ENCODE results near the gene MTHFS.
A peak's percentile ranks its signal among the peaks of the same experiment; 100 is the strongest.

The MTHFS gene

DNA sequence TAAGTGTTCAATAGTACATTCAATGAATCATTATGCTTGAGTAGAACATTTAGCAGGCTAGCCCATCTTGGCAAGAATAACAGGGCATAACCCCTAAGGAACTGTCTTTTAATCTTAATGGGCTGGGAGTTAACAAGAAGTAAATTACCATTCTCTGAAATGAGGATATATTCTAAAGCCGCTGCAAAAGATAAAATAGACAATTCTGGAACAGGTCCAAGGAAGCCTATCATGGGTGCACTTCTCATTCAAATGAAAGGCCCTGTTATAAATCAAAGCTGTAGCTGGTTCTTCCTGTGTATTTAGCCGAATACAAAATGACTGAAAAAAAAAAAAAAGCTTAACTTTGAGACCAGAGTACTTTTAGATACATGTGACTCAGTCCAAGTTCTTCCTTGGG, 15.6 kb downstream of the MTHFS start:
- no peaks in the 10 kb centered on the region for H3K9me3 ChIP-seq (ENCODE audit: control insufficient read depth, low read length)
- no peaks in the 10 kb centered on the region for H3K27me3 ChIP-seq (replicated peaks; ENCODE audit: control insufficient read depth, insufficient read depth, low read length, poor library complexity, severe bottlenecking)
- no peak for DNase-seq
- H3K4me1 ChIP-seq (ENCODE audit: control insufficient read depth, insufficient read depth, low read length, poor library complexity, severe bottlenecking): no peaks in the 10 kb centered on the region
- peaks cover 69% of the 10 kb centered on the region for H3K36me3 ChIP-seq (ENCODE audit: control insufficient read depth, insufficient read depth, low read length)
- H3K4me3 ChIP-seq (ENCODE audit: insufficient read depth, low read depth, low read length, poor library complexity, severe bottlenecking): no peak overlapping the region
- no peak overlapping the region for H3K27ac ChIP-seq (ENCODE audit: insufficient read depth, low read length, poor library complexity, severe bottlenecking)

DNA sequence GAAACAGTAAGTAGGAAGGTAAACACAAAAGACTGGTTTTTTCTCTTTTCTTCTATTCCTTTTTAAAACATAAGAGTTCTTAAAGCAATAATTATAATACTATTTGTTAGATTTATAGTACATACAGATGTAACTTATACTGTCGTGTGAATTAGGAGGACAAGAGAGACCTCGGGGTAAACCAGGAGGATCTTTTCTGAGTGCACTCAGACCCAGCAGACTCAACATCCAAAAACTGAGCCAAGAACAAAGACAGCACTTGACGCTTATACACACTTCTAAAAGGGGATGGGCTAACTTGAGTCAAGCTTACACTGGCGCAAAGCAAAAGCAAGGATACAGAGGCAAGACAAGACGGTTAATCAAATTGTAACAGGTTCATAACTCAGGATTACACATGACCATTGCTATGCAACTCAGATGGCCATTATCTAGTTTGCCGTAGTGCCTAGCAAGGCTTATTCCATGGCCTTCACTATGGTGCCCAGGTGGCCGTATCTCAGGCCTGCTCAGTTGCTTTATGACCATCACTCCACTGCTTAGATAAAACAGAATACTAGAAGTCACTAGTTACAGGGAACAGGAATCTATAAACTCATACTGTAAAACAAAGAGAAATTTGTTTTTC, 18.6 kb downstream of the MTHFS start:
- Histone ChIP-seq H3K4me3 (ENCODE audit: insufficient read depth, low read depth, low read length, poor library complexity, severe bottlenecking) (no peak overlapping the region), H3K27me3 (replicated peaks; ENCODE audit: control insufficient read depth, insufficient read depth, low read length, poor library complexity, severe bottlenecking) (no peaks in the 10 kb centered on the region), H3K4me1 (ENCODE audit: control insufficient read depth, insufficient read depth, low read length, poor library complexity, severe bottlenecking) (no peaks in the 10 kb centered on the region), H3K27ac (ENCODE audit: insufficient read depth, low read length, poor library complexity, severe bottlenecking) (no peak overlapping the region), H3K36me3 (ENCODE audit: control insufficient read depth, insufficient read depth, low read length) (peaks cover 54% of the 10 kb centered on the region), H3K9me3 (ENCODE audit: control insufficient read depth, low read length) (peaks cover 6% of the 10 kb centered on the region)
- no peak for DNase-seq

DNA sequence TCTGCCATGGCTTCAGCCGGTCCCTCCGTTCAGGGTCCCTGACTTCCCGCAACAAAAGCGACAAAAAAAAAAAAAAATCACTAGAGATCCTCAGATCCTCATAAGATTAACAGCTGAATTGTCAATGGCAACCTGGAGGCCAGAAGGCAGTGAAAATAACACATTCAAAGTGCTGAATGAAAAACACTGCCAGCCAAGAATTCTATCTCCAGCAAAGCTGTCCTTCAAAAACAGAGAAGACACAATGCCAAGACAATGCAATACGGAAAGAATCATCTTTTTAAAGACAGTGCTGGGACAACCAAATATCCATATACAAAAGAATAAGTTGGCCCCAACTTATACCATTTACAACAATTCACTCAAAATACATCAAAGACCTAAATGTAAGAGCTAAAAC, 21.6 kb downstream of the MTHFS start:
- no peak for DNase-seq
- Histone ChIP-seq H3K27me3 (replicated peaks; ENCODE audit: control insufficient read depth, insufficient read depth, low read length, poor library complexity, severe bottlenecking) (no peaks in the 10 kb centered on the region), H3K36me3 (ENCODE audit: control insufficient read depth, insufficient read depth, low read length) (peaks cover 28% of the 10 kb centered on the region), H3K4me3 (ENCODE audit: insufficient read depth, low read depth, low read length, poor library complexity, severe bottlenecking) (no peak overlapping the region), H3K4me1 (ENCODE audit: control insufficient read depth, insufficient read depth, low read length, poor library complexity, severe bottlenecking) (peaks cover 7% of the 10 kb centered on the region), H3K27ac (ENCODE audit: insufficient read depth, low read length, poor library complexity, severe bottlenecking) (no peak overlapping the region), H3K9me3 (ENCODE audit: control insufficient read depth, low read length) (peaks cover 6% of the 10 kb centered on the region)

DNA sequence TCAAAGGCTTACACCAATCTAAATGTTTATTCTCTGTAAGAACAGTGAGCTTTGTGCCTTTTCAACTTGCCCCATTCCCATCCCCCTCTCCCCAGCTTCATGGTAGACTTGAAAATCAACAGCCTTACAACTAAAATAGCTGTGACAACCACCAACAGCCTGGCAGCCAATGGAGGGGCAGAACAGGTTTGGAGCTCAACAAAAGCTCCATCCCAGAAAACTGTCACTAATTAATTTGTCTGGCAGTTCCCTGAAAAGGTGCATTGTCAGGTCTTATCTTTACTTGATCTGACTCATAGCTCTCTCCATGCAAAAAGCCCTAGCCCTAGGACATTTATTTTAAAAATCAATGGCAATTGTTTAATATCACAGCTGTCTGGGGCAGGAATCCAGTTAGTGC, 22.6 kb downstream of the MTHFS start:
- Histone ChIP-seq H3K36me3 (ENCODE audit: control insufficient read depth, insufficient read depth, low read length) (peaks cover 18% of the 10 kb centered on the region), H3K9me3 (ENCODE audit: control insufficient read depth, low read length) (peaks cover 6% of the 10 kb centered on the region), H3K4me3 (ENCODE audit: insufficient read depth, low read depth, low read length, poor library complexity, severe bottlenecking) (no peak overlapping the region), H3K4me1 (ENCODE audit: control insufficient read depth, insufficient read depth, low read length, poor library complexity, severe bottlenecking) (peaks cover 7% of the 10 kb centered on the region), H3K27ac (ENCODE audit: insufficient read depth, low read length, poor library complexity, severe bottlenecking) (no peak overlapping the region), H3K27me3 (replicated peaks; ENCODE audit: control insufficient read depth, insufficient read depth, low read length, poor library complexity, severe bottlenecking) (no peaks in the 10 kb centered on the region)
- no peak for DNase-seq

DNA sequence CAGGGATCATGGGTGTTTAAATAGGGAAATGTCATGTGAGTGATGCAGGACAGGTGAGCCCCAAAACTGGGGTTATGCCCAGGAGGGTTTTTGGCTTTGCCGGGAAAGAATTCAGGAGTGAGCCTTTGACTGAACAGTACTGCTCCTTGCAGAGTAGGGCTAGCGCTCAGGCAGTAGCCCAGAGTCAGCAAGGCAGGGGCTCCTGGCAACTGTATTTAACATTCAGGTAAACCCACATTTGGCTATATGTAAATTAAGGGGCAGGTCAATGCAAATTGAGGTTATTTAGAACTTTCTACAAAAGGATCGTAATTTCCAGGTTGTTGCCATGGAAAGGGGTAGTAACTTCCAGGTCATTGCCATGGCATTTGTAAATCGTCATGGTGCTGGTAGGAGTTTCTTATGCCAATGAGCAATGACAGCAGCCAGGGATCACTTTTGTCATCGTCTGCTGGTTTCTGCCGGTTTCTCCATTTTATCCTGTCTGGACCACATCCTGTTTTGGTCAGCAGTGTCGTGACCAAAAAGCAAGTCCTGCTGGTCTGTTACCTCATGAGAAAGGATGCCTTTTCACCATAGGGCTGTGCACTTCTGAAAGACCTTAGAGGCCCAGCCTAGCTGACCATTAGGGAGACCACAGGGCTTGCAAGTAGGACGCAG, 24.3 kb downstream of the MTHFS start:
- no peak overlapping the region for H3K27ac ChIP-seq (ENCODE audit: insufficient read depth, low read length, poor library complexity, severe bottlenecking)
- no peak overlapping the region for H3K4me3 ChIP-seq (ENCODE audit: insufficient read depth, low read depth, low read length, poor library complexity, severe bottlenecking)
- H3K27me3 ChIP-seq (replicated peaks; ENCODE audit: control insufficient read depth, insufficient read depth, low read length, poor library complexity, severe bottlenecking): no peaks in the 10 kb centered on the region
- H3K4me1 ChIP-seq (ENCODE audit: control insufficient read depth, insufficient read depth, low read length, poor library complexity, severe bottlenecking): peaks cover 7% of the 10 kb centered on the region
- peaks cover 6% of the 10 kb centered on the region for H3K9me3 ChIP-seq (ENCODE audit: control insufficient read depth, low read length)
- H3K36me3 ChIP-seq (ENCODE audit: control insufficient read depth, insufficient read depth, low read length): peaks cover 10% of the 10 kb centered on the region
- peak; percentile 36 to 49 (median 37) for DNase-seq

DNA sequence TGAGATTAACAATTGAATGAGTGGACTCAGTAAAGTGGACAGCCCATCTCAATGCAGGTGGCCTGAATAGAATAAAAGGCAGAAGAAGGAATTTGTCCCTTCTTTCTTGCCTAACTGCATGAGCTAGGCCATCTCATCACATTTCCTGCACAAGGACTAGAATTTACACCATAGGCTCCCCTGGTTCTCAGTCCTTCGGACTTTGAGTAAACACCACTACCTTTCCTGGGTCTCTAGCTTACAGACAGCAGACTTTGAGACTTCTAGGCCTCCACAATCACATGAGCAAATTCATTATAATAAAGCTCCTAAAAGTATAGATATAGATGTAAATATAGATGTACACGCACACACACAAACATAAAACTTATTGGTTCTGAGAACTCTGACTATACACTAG, 28.3 kb downstream of the MTHFS start:
- H3K27ac ChIP-seq (ENCODE audit: insufficient read depth, low read length, poor library complexity, severe bottlenecking): no peak overlapping the region
- peaks cover 7% of the 10 kb centered on the region for H3K4me1 ChIP-seq (ENCODE audit: control insufficient read depth, insufficient read depth, low read length, poor library complexity, severe bottlenecking)
- no peaks in the 10 kb centered on the region for H3K27me3 ChIP-seq (replicated peaks; ENCODE audit: control insufficient read depth, insufficient read depth, low read length, poor library complexity, severe bottlenecking)
- no peak overlapping the region for H3K4me3 ChIP-seq (ENCODE audit: insufficient read depth, low read depth, low read length, poor library complexity, severe bottlenecking)
- H3K36me3 ChIP-seq (ENCODE audit: control insufficient read depth, insufficient read depth, low read length): no peaks in the 10 kb centered on the region
- no peak for DNase-seq
- no peaks in the 10 kb centered on the region for H3K9me3 ChIP-seq (ENCODE audit: control insufficient read depth, low read length)

DNA sequence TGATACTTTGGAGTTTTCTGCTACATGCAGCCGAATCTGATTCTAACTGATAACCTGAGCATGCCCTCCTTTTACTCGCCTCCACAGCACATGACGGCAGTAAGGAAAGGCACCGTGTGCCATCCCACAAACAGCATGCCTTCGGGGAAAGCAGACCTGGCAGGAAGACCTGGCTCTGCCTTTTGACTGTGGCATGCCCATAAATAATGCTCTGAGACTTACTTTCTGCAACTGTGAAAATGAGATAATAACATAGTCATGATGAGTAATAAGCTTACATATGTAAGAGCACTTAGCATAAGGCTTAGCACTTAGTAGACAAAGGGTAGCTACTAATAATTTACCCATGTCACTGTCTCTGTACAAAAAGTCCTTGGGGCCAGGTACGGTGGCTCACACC, 32.9 kb downstream of the MTHFS start:
- no peaks in the 10 kb centered on the region for H3K4me1 ChIP-seq (ENCODE audit: control insufficient read depth, insufficient read depth, low read length, poor library complexity, severe bottlenecking)
- H3K27me3 ChIP-seq (replicated peaks; ENCODE audit: control insufficient read depth, insufficient read depth, low read length, poor library complexity, severe bottlenecking): no peaks in the 10 kb centered on the region
- H3K9me3 ChIP-seq (ENCODE audit: control insufficient read depth, low read length): no peaks in the 10 kb centered on the region
- no peaks in the 10 kb centered on the region for H3K36me3 ChIP-seq (ENCODE audit: control insufficient read depth, insufficient read depth, low read length)
- no peak overlapping the region for H3K27ac ChIP-seq (ENCODE audit: insufficient read depth, low read length, poor library complexity, severe bottlenecking)
- H3K4me3 ChIP-seq (ENCODE audit: insufficient read depth, low read depth, low read length, poor library complexity, severe bottlenecking): no peak overlapping the region
- no peak for DNase-seq

DNA sequence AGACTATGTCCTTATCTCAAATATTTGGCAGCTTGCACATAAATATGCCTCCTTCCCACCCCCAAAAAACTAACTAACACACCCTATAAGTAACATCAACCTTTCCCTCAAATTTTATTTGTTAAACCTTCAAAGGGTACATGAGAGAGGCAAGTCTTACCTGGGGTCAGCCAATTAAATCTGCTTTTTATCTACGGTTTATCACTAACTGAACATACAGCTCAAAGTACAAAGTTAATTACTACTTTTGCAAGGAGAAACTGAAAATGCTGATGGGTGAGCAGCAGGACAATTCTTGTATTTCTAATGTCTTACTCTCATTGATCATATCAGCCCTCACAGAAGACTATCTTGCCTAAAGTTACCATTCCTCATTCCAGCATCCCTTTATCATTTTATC, 34.6 kb downstream of the MTHFS start:
- Histone ChIP-seq H3K9me3 (ENCODE audit: control insufficient read depth, low read length) (no peaks in the 10 kb centered on the region), H3K27ac (ENCODE audit: insufficient read depth, low read length, poor library complexity, severe bottlenecking) (no peak overlapping the region), H3K4me1 (ENCODE audit: control insufficient read depth, insufficient read depth, low read length, poor library complexity, severe bottlenecking) (no peaks in the 10 kb centered on the region), H3K36me3 (ENCODE audit: control insufficient read depth, insufficient read depth, low read length) (no peaks in the 10 kb centered on the region), H3K4me3 (ENCODE audit: insufficient read depth, low read depth, low read length, poor library complexity, severe bottlenecking) (no peak overlapping the region), H3K27me3 (replicated peaks; ENCODE audit: control insufficient read depth, insufficient read depth, low read length, poor library complexity, severe bottlenecking) (no peaks in the 10 kb centered on the region)
- DNase-seq: no peak

DNA sequence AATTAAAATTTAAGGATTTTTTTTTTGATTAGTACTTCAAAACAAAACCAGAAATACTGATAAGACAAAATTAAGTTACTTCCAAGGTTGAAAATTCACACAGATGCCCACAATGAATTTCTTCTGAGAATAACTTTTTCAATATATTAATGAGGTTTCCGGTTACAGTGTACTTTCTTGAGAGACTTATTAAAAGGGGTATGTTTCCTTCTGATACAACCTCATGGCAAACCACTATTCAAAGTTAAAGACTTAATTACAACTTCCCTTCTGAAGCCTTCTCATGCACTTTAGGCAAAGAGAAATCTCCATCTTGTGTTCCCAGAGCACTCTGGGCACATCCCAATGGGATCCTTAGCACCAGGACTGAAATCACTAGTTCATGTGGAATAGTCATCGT, 36.2 kb downstream of the MTHFS start:
- Histone ChIP-seq H3K27ac (ENCODE audit: insufficient read depth, low read length, poor library complexity, severe bottlenecking) (no peak overlapping the region), H3K4me3 (ENCODE audit: insufficient read depth, low read depth, low read length, poor library complexity, severe bottlenecking) (no peak overlapping the region), H3K36me3 (ENCODE audit: control insufficient read depth, insufficient read depth, low read length) (no peaks in the 10 kb centered on the region), H3K4me1 (ENCODE audit: control insufficient read depth, insufficient read depth, low read length, poor library complexity, severe bottlenecking) (no peaks in the 10 kb centered on the region), H3K27me3 (replicated peaks; ENCODE audit: control insufficient read depth, insufficient read depth, low read length, poor library complexity, severe bottlenecking) (no peaks in the 10 kb centered on the region), H3K9me3 (ENCODE audit: control insufficient read depth, low read length) (no peaks in the 10 kb centered on the region)
- no peak for DNase-seq

DNA sequence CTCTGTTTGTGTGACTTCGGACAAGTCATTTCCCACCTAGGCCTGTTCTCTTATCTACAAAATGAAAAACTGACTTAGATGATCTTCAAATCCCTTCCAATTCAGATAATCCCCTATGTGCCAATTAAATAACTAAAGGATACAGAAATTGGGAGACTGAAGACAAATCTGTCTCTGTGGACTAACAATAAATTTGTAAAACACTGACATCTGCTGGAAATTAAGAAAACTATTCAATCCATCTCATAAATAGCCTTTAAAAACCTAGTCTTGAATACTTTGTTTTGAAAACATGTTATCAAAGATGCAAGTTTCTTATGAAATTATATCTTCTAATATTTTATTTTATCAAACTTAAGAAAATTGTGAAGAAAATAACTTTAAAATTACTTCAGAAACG, 38.3 kb downstream of the MTHFS start:
- H3K4me3 ChIP-seq (ENCODE audit: insufficient read depth, low read depth, low read length, poor library complexity, severe bottlenecking): no peak overlapping the region
- no peaks in the 10 kb centered on the region for H3K4me1 ChIP-seq (ENCODE audit: control insufficient read depth, insufficient read depth, low read length, poor library complexity, severe bottlenecking)
- H3K27ac ChIP-seq (ENCODE audit: insufficient read depth, low read length, poor library complexity, severe bottlenecking): no peak overlapping the region
- DNase-seq: no peak
- H3K9me3 ChIP-seq (ENCODE audit: control insufficient read depth, low read length): no peaks in the 10 kb centered on the region
- no peaks in the 10 kb centered on the region for H3K27me3 ChIP-seq (replicated peaks; ENCODE audit: control insufficient read depth, insufficient read depth, low read length, poor library complexity, severe bottlenecking)
- no peaks in the 10 kb centered on the region for H3K36me3 ChIP-seq (ENCODE audit: control insufficient read depth, insufficient read depth, low read length)
